ENCODE measurements around the gene SLC5A3.

The SLC5A3 gene

GRCh38 chr21:34075760-34076660 lies 2.6 kb downstream of the SLC5A3 start:
- TF ChIP-seq POLR2A (IDR thresholded peaks at IDR 0.05; ENCODE audit: low read depth, low read length): no peak; the same call in 1 of the 2 replicates
- TF ChIP-seq POLR2AphosphoS5 (IDR thresholded peaks at IDR 0.05; ENCODE audit: low read depth, low read length): no peak
- no peak for TF ChIP-seq SPI1 (IDR thresholded peaks at IDR 0.05; ENCODE audit: low read depth, low read length)
- TF ChIP-seq PAX5 (IDR thresholded peaks at IDR 0.05; ENCODE audit: insufficient read depth, low read length, severe bottlenecking): no peak
- no peak for TF ChIP-seq POU2F2 (IDR thresholded peaks at IDR 0.05; ENCODE audit: low read depth, low read length)
- TF ChIP-seq TAF1 (IDR thresholded peaks at IDR 0.05; ENCODE audit: low read depth, low read length): no peak
- no peak for DNase-seq (ENCODE audit: insufficient read length, low spot score)
- peak; percentile 51 for FAIRE-seq

GRCh38 chr21:34076835-34077234 lies 3.5 kb downstream of the SLC5A3 start:
- DNase-seq (ENCODE audit: insufficient read length, low spot score) (no peak), FAIRE-seq (peak; percentile 20)
- TF ChIP-seq SPI1 (IDR thresholded peaks at IDR 0.05; ENCODE audit: low read depth, low read length): no peak
- no peak for TF ChIP-seq POU2F2 (IDR thresholded peaks at IDR 0.05; ENCODE audit: low read depth, low read length)
- no peak for TF ChIP-seq PAX5 (IDR thresholded peaks at IDR 0.05; ENCODE audit: insufficient read depth, low read length, severe bottlenecking)
- TF ChIP-seq POLR2AphosphoS5 (IDR thresholded peaks at IDR 0.05; ENCODE audit: low read depth, low read length): no peak
- no peak for TF ChIP-seq TAF1 (IDR thresholded peaks at IDR 0.05; ENCODE audit: low read depth, low read length)
- no peak for TF ChIP-seq POLR2A (IDR thresholded peaks at IDR 0.05; ENCODE audit: low read depth, low read length)

GRCh38 chr21:34077888-34078287 lies 4.5 kb downstream of the SLC5A3 start:
- TF ChIP-seq POLR2A (IDR thresholded peaks at IDR 0.05; ENCODE audit: low read depth, low read length) (no peak), POU2F2 (IDR thresholded peaks at IDR 0.05; ENCODE audit: low read depth, low read length) (no peak), PAX5 (IDR thresholded peaks at IDR 0.05; ENCODE audit: insufficient read depth, low read length, severe bottlenecking) (no peak), TAF1 (IDR thresholded peaks at IDR 0.05; ENCODE audit: low read depth, low read length) (no peak)
- peak; percentile 9 for FAIRE-seq

GRCh38 chr21:34078915-34079314 lies 5.5 kb downstream of the SLC5A3 start:
- no peak for TF ChIP-seq SPI1 (IDR thresholded peaks at IDR 0.05; ENCODE audit: low read depth, low read length)
- TF ChIP-seq POLR2A (IDR thresholded peaks at IDR 0.05; ENCODE audit: low read depth, low read length): no peak
- TF ChIP-seq POU2F2 (IDR thresholded peaks at IDR 0.05; ENCODE audit: low read depth, low read length): no peak
- TF ChIP-seq TAF1 (IDR thresholded peaks at IDR 0.05; ENCODE audit: low read depth, low read length): no peak
- no peak for TF ChIP-seq POLR2AphosphoS5 (IDR thresholded peaks at IDR 0.05; ENCODE audit: low read depth, low read length)
- TF ChIP-seq PAX5 (IDR thresholded peaks at IDR 0.05; ENCODE audit: insufficient read depth, low read length, severe bottlenecking): no peak
- no peak for FAIRE-seq

More at GRCh38 chr21:34077888-34078287, 4.5 kb downstream of the SLC5A3 start:
- DNase-seq (ENCODE audit: insufficient read length, low spot score): no peak

GRCh38 chr21:34080710-34081109 lies 7.3 kb downstream of the SLC5A3 start:
- TF ChIP-seq POU2F2 (IDR thresholded peaks at IDR 0.05; ENCODE audit: low read depth, low read length): no peak
- TF ChIP-seq PAX5 (IDR thresholded peaks at IDR 0.05; ENCODE audit: insufficient read depth, low read length, severe bottlenecking): no peak
- TF ChIP-seq POLR2A (IDR thresholded peaks at IDR 0.05; ENCODE audit: low read depth, low read length): no peak
- no peak for TF ChIP-seq POLR2AphosphoS5 (IDR thresholded peaks at IDR 0.05; ENCODE audit: low read depth, low read length)
- DNase-seq (ENCODE audit: insufficient read length, low spot score) (no peak), FAIRE-seq (no peak)

More at GRCh38 chr21:34078915-34079314, 5.5 kb downstream of the SLC5A3 start:
- no peak for DNase-seq (ENCODE audit: insufficient read length, low spot score)

GRCh38 chr21:34082769-34083168 lies 9.4 kb downstream of the SLC5A3 start:
- DNase-seq (ENCODE audit: insufficient read length, low spot score) (no peak), FAIRE-seq (no peak)
- TF ChIP-seq POLR2AphosphoS5 (IDR thresholded peaks at IDR 0.05; ENCODE audit: low read depth, low read length): no peak
- TF ChIP-seq PAX5 (IDR thresholded peaks at IDR 0.05; ENCODE audit: insufficient read depth, low read length, severe bottlenecking): no peak

- TF ChIP-seq POLR2AphosphoS5 (IDR thresholded peaks at IDR 0.05; ENCODE audit: low read depth, low read length): no peak
- TF ChIP-seq POLR2A (IDR thresholded peaks at IDR 0.05; ENCODE audit: low read depth, low read length): no peak
- no peak for TF ChIP-seq POU2F2 (IDR thresholded peaks at IDR 0.05; ENCODE audit: low read depth, low read length)
- no peak for TF ChIP-seq SPI1 (IDR thresholded peaks at IDR 0.05; ENCODE audit: low read depth, low read length)
- no peak for TF ChIP-seq TAF1 (IDR thresholded peaks at IDR 0.05; ENCODE audit: low read depth, low read length)
- no peak for TF ChIP-seq PAX5 (IDR thresholded peaks at IDR 0.05; ENCODE audit: insufficient read depth, low read length, severe bottlenecking)
- FAIRE-seq (no peak), DNase-seq (ENCODE audit: insufficient read length, low spot score) (no peak)
These were observed 10.0 kb downstream of the SLC5A3 start for GRCh38 chr21:34083357-34083756.

GRCh38 chr21:34085129-34085528 lies 11.8 kb downstream of the SLC5A3 start:
- FAIRE-seq (no peak), DNase-seq (ENCODE audit: insufficient read length, low spot score) (no peak)
- TF ChIP-seq POLR2A (IDR thresholded peaks at IDR 0.05; ENCODE audit: low read depth, low read length) (no peak), TAF1 (IDR thresholded peaks at IDR 0.05; ENCODE audit: low read depth, low read length) (no peak), SPI1 (IDR thresholded peaks at IDR 0.05; ENCODE audit: low read depth, low read length) (no peak), POLR2AphosphoS5 (IDR thresholded peaks at IDR 0.05; ENCODE audit: low read depth, low read length) (no peak), PAX5 (IDR thresholded peaks at IDR 0.05; ENCODE audit: insufficient read depth, low read length, severe bottlenecking) (no peak), POU2F2 (IDR thresholded peaks at IDR 0.05; ENCODE audit: low read depth, low read length) (no peak)

GRCh38 chr21:34086887-34087306 lies 13.5 kb downstream of the SLC5A3 start:
- TF ChIP-seq TAF1 (IDR thresholded peaks at IDR 0.05; ENCODE audit: low read depth, low read length) (no peak), POLR2AphosphoS5 (IDR thresholded peaks at IDR 0.05; ENCODE audit: low read depth, low read length) (no peak), PAX5 (IDR thresholded peaks at IDR 0.05; ENCODE audit: insufficient read depth, low read length, severe bottlenecking) (no peak), POLR2A (IDR thresholded peaks at IDR 0.05; ENCODE audit: low read depth, low read length) (no peak), SPI1 (IDR thresholded peaks at IDR 0.05; ENCODE audit: low read depth, low read length) (no peak), POU2F2 (IDR thresholded peaks at IDR 0.05; ENCODE audit: low read depth, low read length) (no peak)
- FAIRE-seq: peak; percentile 83

More at GRCh38 chr21:34086887-34087306, 13.5 kb downstream of the SLC5A3 start:
- no peak for DNase-seq (ENCODE audit: insufficient read length, low spot score)

Measured in GM12891 (cell line).